Hypothalamus (tissue), 51 donors: Measurements from ENCODE around the gene WFDC11.

ENCODE experiments used
- DNase-seq, 51 donors: peaks; one replicate each; lab custom pipeline; 2025; lab: John Stamatoyannopoulos, UW

WFDC11 gene

DNA sequence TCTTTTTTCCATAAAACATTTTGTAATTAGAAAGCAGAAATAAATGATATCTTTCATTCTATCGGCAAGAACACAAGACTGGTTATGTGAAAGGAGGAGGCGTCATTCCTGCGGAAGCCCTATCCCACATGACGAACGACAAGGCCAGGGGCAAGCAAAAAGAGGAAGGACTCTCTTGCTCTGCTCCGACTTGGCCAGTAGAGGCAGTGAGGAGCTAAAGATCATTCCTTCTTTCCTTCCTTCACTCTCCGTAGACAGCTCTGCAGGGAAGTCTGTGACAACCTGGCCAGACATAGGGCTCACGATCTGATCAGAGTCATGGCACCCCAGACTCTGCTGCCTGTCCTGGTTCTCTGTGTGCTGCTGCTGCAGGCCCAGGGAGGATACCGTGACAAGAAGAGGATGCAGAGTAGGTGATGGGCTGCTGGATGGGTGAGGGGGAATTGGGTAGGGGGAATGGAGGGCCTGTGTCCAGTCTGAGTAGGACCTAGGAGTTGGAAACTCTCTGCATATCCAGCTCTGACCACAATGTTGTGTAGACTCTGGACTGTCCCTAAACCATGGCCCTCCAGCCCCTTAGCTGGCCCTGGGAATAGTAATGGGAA is 40.4 kb downstream of the WFDC11 start, which contains the start of gene WFDC10A:
Gene WFDC10A, plus strand, starts transcription at position 244 of the 605 bp plus-strand sequence. Its CDS starts 75 bp downstream, at position 319.
- DNase-seq, result peak in 4 of 51 donors; percentile 1 to 3 (median 1)

DNA sequence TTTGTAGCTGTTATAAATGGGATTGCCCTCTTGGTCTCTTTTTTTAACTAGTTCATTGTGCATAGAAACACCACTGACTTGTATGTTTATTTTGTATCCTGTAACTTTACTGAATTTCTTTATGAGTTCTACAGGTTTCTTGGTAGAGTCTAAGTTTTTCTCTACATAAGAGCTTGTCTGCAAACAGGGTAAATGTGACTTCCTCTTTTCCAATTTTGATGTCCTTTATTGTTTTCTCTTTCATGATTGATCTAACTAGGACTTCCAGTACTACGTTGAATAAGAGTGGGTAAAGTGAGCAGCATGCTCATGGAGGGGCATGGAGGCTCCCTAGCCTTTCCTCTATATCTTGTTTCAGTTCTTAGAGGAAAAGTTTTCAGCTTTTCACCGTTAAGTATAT is 43.5 kb downstream of the WFDC11 start:
- no peak for DNase-seq

DNA sequence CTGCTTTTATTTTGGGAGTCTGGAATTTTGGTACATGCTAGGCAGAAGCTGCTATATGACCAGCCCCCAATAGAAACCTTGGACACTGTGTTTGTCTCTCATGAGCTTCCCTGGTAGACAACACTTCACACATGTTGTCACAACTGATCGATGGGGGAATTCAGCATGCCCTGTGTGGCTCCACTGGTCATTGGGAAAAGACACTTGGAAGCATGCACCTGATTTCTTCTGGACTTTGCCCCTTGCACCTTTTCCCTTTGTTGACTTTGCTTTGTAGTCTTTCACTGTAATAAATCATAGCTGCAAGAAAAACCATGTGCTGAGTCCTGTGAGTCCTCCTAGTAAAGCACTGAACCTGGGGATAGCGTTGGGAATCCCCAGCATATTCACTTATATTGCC is 48.4 kb downstream of the WFDC11 start:
- no peak for DNase-seq

GRCh38 chr20:45617591-45617990 is 52.4 kb downstream of the WFDC11 start:
- no peak for DNase-seq

DNA sequence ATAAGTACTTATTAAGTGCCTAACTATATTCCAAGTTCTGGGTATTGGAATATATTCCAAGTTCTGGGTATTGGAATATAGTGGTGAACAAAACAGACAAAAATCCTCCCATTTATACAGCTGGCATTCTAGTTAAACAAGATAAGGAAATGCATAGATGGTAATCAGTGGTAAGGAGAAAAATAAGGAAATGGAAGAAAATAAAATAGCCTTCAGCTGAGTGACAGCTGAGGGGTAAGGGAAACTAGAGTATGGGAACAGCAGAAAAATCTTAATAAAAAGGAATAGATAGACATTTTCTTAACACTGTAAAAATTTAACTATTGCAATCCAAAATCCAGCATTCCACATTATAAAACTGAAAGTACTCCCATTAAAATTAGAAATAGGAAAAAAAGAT is 57.7 kb downstream of the WFDC11 start:
- no peak for DNase-seq

GRCh38 chr20:45611054-45611453 is 59.0 kb downstream of the WFDC11 start:
- no peak for DNase-seq

- DNase-seq, result no peak
Measured at GRCh38 chr20:45607810-45608209, 62.2 kb downstream of the WFDC11 start.
